H54 (cell line): ENCODE results near the gene NFATC2.

ENCODE experiments used
- DNase-seq: peaks from one replicate; pipeline ENCODE4 v3.0.0; 2011; ENCODE audit warnings: low spot score, mixed read lengths; ENCODE audit not compliant: insufficient read length
- FAIRE-seq: peaks from 3 replicates; lab custom pipeline; 2011; peaks lifted over from hg19 to GRCh38; lab: Jason Lieb, UNC
- POLR2A ChIP-seq: IDR thresholded peaks from 2 replicates; pipeline ENCODE4 v1.6.1; 2011; ENCODE audit warnings: low read depth, mild to moderate bottlenecking, low read length

Gene NFATC2

DNA sequence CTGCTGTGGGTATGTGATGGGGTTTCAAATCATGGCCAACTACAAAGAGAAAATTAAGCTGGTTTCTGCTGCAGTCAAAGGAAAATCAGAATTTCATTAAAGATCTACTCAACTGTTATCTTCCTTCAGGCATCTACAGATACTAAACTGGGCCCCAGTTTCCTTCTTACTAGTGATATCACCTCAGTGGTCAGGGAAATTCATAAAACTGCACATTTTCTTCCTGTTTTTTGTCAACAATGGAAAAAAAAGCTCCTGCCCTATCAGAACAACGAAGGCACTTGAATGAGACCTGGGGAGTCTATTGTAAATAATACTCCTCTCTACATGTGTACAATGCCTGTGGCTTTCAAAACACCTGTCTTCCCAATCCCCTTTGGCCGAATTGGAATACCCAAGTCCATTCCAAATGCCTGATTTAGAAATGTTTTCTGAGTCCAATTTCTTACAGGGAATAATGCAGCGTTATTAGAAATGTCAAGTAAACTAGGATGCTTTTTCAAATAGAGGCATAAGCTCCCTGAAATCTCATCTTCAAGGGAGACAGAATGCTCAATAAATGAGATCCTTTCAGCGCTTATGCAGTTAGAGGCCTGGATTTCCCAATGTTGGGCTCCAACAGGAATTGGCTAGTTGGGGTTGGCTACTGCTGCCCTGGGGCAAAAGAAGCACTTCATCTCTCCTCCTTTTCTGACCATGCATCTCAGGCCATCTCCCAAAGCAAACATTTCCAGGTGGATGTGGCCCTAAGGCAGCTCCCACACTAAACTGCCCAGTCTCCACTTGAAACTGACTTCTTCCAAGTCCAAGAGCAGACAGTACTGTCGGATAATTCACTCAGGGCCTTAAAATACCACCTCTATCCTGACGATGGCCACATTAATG is 143.3 kb downstream of the NFATC2 start:
- no peak for FAIRE-seq
- no peak for TF ChIP-seq POLR2A
- no peak for DNase-seq

DNA sequence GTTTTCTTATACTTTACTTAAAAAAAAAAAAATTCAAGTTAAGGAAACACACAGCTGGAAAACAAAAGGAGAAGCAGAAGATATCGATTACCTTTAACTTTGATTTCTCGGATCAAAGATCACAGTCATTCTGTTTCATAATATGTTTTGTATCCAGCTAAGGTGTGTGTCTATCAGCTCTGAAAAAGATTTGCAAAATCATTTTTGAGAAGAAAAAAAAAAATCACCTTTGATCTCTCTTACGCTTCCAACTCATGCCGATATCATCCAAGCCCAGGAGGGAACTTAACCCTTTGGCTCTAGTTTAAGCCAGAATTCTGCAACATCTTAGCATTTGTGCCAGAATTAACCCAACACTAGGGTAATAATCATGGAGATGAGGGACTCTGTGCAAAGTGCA is 144.0 kb downstream of the NFATC2 start:
- DNase-seq (no peak), FAIRE-seq (no peak)
- TF ChIP-seq POLR2A, result no peak

DNA sequence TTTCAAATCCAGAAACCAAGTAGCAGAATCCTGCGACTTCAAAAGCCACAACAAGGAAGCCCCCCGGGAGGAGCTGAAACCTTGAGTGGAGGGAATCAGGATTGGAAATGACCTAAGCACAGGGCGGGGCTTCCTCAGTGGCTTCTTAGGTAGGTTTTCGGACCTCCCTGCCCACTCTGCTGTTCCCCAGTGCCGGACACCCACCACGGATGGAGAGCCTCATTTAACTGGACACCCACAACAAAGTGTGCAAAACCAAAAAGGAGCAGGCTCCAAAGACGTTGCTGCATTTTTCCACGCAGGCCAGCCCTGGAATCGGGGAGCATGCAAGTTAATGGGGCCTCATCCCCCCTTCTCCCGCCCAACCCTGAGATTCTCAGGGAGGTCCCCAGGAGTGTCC is 144.4 kb downstream of the NFATC2 start:
- TF ChIP-seq POLR2A, result no peak
- FAIRE-seq, result no peak
- no peak for DNase-seq

DNA sequence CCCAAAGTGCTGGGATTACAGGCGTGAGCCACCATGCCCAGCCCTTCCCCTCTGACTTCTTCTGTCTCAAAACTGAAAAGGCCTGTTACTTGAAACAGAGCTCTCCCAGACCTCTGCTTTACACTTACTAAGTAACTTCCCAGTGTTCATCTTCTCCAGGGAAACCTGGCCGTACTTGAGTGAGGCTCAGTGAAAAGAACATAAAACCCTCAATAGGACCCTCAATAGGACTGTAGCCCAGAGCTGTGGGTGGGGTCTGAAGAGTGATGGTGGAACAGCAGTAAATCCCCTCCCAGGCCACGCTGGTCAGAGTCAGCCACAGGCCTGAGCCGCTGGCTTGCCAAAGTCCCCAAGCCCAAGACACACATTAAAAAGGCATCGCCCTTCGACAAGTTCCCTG is 145.4 kb downstream of the NFATC2 start:
- DNase-seq (no peak), FAIRE-seq (no peak)
- no peak for TF ChIP-seq POLR2A

DNA sequence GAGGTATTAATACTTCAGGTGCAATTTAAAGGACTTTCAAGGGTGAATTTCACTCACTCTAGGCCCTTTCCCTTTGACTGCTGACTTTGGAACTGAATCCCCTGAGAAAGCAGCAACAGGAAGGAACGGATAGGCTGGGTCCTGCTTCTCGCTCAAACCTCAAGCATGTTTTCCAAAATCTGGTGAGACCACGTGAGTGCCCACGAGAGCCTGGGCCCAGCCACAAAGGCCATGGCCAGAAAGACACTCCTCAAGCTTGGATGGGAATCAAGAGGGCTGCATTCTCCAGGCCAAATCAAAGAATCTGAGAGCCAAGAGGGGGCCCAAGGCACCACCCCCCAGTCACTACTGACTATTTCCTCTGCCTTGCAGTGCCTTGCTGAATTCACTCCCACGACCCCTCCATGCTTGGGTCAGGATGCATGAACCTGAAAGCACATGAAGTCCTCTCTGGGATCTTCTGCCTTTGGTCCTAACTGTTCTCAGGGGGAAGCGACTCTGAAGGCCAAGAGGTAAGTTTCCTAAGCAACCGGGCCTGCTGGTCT is 146.1 kb downstream of the NFATC2 start:
- no peak for DNase-seq
- no peak for TF ChIP-seq POLR2A
- FAIRE-seq, result no peak

DNA sequence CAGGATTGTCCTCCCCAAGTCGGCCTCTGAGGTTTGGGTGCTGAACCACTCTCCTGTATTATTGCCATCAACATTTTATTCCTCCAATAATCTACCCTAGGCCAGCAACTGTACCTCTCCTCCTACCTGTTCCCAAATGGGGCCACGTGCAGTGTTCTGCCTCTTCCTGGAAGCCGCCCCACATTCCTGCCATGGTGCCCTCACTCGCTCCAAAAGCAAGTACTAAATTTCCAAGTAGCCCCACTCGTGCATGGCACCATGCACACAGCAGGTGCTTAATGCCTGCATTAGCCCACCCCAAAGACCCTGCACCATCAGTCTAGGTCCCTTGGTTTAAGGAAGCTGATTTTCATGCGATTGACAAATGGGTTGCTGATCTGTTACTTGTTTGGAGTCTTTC is 147.8 kb downstream of the NFATC2 start:
- no peak for TF ChIP-seq POLR2A
- DNase-seq (no peak), FAIRE-seq (no peak)

DNA sequence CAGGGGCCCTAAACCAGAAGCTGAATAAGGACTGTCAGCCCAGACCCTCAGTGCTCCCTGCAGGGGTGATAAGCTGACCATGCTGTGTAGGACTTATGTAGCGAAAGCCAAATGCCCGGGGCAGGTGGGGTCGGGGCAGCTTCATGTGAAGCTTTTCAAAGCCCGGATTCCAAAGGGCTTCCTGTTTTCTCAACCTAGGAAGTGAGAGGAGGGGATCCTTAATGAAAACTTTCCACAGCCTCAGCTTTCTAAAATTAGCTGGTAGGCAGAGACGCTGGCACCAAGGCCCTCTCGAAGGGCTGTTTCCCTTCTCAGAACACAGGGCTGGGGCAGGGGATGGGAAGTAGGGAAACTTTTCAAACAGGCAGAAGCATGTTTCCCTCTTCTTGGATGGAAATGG is 148.9 kb downstream of the NFATC2 start:
- no peak for TF ChIP-seq POLR2A
- DNase-seq (no peak), FAIRE-seq (no peak)

DNA sequence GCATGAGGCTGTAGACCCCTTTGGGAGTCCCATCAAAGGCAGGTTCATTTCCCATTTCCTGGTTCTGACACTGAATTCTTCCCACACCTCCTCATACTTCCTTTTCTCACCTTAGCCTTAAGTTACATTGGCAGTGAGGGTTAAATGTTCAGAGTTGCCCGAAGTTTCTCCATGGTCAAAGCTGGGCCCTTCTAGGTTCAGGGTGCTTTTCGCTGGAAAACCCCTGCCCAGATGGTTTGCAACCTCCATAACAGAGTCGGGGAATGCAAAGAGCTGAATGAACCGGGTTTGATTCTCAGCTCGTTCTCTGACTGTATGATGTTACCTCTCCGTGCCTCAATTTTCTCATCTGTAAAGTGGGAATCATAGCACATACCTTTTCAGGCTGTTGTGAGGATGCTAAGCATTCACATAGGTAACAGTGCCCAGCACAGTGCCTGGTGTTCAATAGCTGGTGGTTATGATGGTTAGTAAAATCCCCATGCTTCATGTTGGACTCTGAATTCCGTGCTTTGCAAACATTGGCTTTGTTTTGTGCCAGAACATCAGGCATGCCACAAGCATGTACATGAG is 149.8 kb downstream of the NFATC2 start:
- no peak for FAIRE-seq
- no peak for TF ChIP-seq POLR2A
- DNase-seq, result no peak

DNA sequence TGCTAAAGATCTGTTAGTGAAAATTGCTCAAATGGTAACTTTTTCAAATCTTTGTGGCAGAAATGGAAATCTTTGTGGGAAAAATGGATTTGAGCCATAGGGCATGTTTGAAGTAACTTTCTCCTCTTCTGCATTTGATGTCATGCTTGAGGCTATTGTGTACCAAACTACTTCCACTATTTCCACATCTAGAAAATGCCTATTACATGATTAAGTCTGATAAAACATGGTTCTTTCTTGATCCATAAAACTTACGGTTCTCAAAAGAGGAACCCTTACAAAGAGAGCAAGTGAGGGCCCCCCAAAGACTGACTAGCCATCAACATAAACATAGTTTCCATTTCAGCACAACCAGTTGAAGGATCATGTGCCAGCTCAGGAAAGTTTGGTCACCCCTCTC is 150.6 kb downstream of the NFATC2 start:
- FAIRE-seq (no peak), DNase-seq (no peak)
- no peak for TF ChIP-seq POLR2A

DNA sequence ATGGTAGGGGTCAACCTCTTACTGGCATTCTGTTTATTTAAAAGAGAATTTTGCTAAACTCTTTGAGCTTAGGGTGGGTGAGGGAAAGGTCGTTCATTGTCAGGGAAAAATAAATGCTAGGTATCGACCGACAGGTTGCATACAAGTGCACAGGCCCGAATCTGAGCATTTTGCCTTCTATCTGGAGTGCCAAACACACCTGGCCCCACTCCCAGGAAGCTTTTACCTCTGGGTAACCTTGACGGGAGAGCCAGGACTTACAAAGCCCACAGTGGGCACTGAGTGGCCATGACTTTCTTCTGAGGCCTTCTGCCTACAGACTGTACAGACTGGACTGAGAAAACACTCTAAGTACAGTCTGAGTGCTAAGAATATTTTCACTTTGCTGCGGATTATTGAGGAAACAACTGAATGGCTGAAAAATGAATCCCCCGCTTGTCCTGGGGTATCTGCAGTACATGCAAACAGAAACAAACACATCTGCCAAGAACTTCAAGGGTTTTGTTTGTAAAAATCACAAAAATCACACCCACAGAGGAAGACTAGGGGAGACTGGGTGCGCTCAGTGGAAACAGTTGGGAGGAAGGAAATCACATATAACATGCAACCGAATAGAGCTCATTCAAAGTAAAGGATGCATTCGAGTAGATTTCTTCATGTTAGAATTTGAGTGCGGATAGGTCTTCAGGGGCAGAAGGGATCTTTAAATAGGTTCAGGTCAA is 152.8 kb downstream of the NFATC2 start:
- no peak for DNase-seq
- TF ChIP-seq POLR2A, result no peak
- no peak for FAIRE-seq

DNA sequence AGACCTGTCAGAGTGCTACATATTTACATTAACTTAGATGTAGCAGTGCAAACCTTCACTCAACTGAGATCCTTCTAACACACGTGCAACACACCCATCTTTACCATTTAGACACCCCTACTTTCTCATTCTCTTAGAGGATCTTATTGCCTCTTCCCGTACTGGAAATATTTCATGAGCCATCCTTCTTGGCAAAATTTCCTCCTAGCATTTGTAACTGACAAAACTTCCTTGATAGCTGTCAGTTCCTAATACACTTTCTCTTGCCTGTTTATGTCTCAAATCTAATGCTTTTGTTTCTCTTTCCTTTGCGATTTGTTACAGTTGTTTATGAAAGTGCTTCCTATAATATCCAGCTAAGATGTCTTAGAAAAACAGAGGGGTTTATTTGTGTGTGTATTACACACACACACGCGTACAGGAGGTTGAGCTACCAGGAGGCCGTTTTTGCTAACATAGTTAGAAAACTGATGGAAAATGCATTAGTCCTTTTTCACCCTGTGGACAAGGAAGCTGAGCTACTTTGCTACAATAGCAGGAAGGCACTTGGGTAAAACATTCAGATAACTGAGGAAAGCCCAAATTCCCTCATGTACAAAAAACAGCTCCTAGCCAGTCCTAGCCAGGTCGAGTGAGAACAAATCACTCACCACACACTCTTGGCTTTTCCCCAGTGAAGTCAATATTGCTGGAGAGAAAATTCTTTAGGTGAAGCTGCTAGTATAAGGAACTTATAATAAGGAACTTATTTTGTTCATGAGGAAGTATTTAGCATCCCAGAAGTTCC is 153.6 kb downstream of the NFATC2 start:
- no peak for FAIRE-seq
- no peak for TF ChIP-seq POLR2A
- DNase-seq, result no peak

DNA sequence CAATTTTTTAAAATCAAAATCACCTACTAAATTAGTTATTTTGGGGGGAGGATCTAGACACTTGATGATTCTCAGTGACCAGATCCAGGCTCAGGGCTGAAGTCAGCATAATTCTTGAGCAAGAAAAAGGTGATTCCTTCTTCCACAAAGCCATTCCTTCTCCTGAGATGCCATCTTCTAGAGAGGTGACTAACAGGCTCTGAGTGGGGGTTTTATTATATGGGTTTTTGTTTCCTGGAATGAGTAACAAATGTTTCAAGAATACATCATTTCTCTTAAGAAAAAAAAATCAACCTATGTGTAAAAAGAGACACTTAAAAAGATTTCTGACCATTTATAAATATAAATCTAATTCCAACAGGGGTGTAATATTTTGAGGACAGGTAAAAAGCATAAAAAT is 154.3 kb downstream of the NFATC2 start:
- FAIRE-seq (no peak), DNase-seq (no peak)
- TF ChIP-seq POLR2A, result no peak

DNA sequence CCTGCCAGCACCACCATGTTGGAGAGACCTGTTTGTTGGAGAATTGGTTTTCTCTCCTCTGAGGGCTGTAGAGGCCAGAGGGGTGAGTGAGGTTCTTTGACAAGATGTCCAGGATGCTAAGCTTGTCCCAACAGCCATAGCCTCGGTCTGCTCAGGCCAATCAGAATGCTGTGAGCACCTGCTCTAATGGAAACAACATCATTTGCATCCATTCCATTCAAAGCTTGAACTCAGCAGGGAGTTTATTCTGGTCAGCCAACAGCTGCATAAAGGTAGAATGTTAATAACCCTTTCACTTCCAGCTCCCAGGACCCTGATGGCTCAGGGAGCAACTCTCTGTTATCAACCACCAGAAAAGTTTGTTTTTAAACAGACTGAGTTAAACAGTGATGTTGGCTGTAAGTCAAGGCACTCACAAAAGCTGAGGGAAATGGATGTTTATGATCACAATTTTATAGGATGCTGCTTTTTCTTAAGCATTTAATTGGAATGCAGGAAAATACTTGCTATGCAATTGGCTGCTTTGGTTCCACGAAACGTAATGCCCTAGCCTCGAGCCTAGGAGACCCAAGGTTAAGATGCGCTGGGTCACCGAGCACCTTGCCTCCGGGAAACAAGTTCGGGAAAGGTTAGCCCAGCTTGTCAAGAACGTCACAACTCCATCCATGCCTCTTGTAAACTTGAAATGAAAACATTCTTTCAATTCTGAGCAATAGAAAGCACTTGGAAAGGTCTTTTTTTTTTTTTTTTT is 155.2 kb downstream of the NFATC2 start:
- DNase-seq, result no peak
- no peak for TF ChIP-seq POLR2A
- no peak for FAIRE-seq
